Osteocyte (in vitro differentiated cells): ENCODE results near the gene ABCB9. TPM values are rescaled to one million over a fixed set of nuclear protein-coding genes. Genes with fewer than 3 reads are reported as not detected.
A peak's percentile ranks its signal among the peaks of the same experiment; 100 is the strongest.

Source experiments
- DNase-seq: peaks from one replicate; pipeline ENCODE4 v3.0.0; 2021; ENCODE audit warnings: mixed read lengths; ENCODE audit not compliant: unreplicated experiment; ENCODE audit errors: extremely low spot score
- H3K27ac Mint-ChIP-seq: one replicate; pipeline ENCODE4 v1.8.0; 2021; ENCODE audit warnings: mild to moderate bottlenecking, mixed read lengths; ENCODE audit not compliant: unreplicated experiment
- H3K27me3 Mint-ChIP-seq: one replicate; pipeline ENCODE4 v1.8.0; 2021; ENCODE audit warnings: mixed read lengths; ENCODE audit not compliant: unreplicated experiment
- H3K36me3 Mint-ChIP-seq: one replicate; pipeline ENCODE4 v1.8.0; 2021; ENCODE audit warnings: mixed read lengths; ENCODE audit not compliant: unreplicated experiment
- H3K4me1 Mint-ChIP-seq: one replicate; pipeline ENCODE4 v1.8.0; 2021; ENCODE audit warnings: mixed read lengths; ENCODE audit not compliant: unreplicated experiment
- H3K4me3 Mint-ChIP-seq: one replicate; pipeline ENCODE4 v1.8.0; 2021; ENCODE audit warnings: mild to moderate bottlenecking, moderate library complexity, mixed read lengths; ENCODE audit not compliant: unreplicated experiment
- H3K9me3 Mint-ChIP-seq: one replicate; pipeline ENCODE4 v1.8.0; 2021; ENCODE audit warnings: mixed read lengths; ENCODE audit not compliant: unreplicated experiment
- total RNA-seq: library from RNA; stranded (reverse); gene quantifications from 2 replicates; pipeline ENCODE4 v1.2.1, GENCODE V29; 2021
- TF ChIP-seq, protein P1 (sequence below): fragments of 200-600 bp; sonication (generic); IDR thresholded peaks from 2 replicates; pipeline ENCODE4 v1.5.0; 2021; ENCODE audit warnings: antibody characterized with exemption, mild to moderate bottlenecking, moderate library complexity

ABCB9 gene
- total RNA-seq, 1 donor from 2014 or later, result 13.4 TPM

DNA sequence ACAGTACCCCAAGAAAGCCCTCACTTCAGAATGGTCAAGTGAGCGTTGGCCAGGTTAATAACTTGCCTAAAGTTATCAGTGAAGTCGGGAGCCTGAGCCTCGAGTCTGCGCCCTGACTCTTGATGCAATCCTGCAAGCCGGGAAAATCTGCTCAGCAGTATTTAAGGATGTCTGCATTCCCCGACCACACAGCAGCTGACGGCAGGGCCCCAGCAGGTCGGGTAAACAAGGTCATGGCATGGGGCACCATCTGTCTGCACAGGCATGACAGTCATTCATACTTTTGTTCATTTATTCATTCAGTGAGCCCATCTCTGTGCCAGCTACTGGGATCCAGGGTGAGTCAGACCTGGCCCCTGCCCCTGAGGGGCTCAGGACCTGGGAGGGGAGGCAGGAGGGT, 11.1 kb downstream of the ABCB9 start:
- H3K4me1 Mint-ChIP-seq, result peaks cover 9% of the 10 kb centered on the region

DNA sequence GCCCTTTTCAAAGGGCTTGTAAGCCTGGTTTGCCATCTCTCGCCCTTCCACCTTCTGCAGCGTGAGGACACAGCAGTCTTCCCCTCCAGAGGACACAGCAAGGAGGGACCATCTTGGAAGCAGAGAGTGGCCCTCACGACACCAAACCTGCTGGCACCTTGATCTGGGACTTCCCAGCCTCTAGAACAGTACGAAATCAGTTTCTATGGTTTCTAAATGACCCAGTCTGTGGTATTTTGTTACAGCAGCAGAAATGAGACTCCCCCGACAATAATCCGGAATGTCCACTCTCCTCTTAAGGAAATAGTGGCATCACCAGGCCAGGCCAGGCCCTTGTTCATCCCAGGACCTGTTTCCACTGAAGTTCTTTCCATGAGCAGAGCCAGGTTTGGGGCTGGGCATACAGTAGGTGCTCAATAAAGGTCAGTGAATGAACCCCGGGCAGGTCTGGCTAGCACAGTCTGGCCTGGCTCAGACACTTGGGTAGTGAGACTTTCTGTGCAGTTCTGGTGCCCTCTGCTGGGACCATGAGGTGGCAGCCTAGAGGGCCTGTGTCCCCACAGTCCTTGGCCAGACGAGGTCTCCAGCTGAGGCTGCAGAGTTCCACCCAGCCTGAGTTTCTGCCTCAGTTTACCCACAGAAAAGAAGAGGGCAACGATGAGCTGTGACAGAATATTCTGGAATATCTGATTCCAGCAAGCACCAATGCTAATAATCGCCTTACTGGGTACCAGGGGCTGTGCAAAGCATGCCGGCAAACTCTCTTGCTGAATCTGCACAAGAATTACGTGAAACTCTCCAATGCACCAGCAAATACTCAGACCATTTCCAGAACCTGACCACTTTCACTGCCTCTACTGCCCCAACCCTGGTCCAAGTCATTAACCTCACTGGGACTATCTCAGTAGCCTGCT, 14.0 kb downstream of the ABCB9 start:
- peak; percentile 90 for DNase-seq

More for the DNA sequence above, 11.1 kb downstream of the ABCB9 start:
- H3K4me3 Mint-ChIP-seq, result no peak overlapping the region
- H3K36me3 Mint-ChIP-seq, result no peaks in the 10 kb centered on the region
- H3K27ac Mint-ChIP-seq, result no peak overlapping the region
- H3K27me3 Mint-ChIP-seq, result no peaks in the 10 kb centered on the region
- no peak for DNase-seq
- TF ChIP-seq, protein P1, sequence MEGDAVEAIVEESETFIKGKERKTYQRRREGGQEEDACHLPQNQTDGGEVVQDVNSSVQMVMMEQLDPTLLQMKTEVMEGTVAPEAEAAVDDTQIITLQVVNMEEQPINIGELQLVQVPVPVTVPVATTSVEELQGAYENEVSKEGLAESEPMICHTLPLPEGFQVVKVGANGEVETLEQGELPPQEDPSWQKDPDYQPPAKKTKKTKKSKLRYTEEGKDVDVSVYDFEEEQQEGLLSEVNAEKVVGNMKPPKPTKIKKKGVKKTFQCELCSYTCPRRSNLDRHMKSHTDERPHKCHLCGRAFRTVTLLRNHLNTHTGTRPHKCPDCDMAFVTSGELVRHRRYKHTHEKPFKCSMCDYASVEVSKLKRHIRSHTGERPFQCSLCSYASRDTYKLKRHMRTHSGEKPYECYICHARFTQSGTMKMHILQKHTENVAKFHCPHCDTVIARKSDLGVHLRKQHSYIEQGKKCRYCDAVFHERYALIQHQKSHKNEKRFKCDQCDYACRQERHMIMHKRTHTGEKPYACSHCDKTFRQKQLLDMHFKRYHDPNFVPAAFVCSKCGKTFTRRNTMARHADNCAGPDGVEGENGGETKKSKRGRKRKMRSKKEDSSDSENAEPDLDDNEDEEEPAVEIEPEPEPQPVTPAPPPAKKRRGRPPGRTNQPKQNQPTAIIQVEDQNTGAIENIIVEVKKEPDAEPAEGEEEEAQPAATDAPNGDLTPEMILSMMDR, result no peak
- no peaks in the 10 kb centered on the region for H3K9me3 Mint-ChIP-seq

DNA sequence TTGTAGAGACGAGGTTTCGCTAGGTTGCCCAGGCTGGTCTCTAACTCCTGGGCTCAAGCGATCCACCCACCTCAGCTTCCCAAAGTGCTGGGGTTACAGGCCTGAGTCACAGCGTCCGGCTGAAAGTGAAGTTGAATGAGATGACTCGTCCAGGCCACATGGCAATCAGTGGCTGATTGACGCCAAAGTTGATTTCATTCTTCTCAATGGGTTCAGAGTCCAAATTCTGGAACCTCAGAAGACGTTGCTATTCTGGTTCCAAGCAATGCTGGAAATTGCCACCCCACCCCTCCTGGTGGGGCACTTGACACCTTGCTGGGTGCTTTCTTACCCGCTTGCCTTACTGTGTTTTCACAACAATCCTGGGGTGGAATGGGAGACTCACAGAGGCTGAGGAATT, 14.9 kb downstream of the ABCB9 start:
- peaks cover 27% of the 10 kb centered on the region for H3K4me1 Mint-ChIP-seq
- H3K27ac Mint-ChIP-seq, result no peak overlapping the region
- TF ChIP-seq, protein P1, result no peak
- no peak for DNase-seq
- no peaks in the 10 kb centered on the region for H3K36me3 Mint-ChIP-seq
- H3K4me3 Mint-ChIP-seq, result no peak overlapping the region
- H3K27me3 Mint-ChIP-seq, result no peaks in the 10 kb centered on the region
- no peaks in the 10 kb centered on the region for H3K9me3 Mint-ChIP-seq

More for the DNA sequence above, 14.0 kb downstream of the ABCB9 start:
- Mint-ChIP-seq H3K36me3 (no peaks in the 10 kb centered on the region), H3K4me3 (no peak overlapping the region), H3K4me1 (peaks cover 18% of the 10 kb centered on the region), H3K9me3 (no peaks in the 10 kb centered on the region), H3K27me3 (no peaks in the 10 kb centered on the region), H3K27ac (peak overlapping the region; percentile 27)
- TF ChIP-seq, protein P1, result peak; percentile 95

DNA sequence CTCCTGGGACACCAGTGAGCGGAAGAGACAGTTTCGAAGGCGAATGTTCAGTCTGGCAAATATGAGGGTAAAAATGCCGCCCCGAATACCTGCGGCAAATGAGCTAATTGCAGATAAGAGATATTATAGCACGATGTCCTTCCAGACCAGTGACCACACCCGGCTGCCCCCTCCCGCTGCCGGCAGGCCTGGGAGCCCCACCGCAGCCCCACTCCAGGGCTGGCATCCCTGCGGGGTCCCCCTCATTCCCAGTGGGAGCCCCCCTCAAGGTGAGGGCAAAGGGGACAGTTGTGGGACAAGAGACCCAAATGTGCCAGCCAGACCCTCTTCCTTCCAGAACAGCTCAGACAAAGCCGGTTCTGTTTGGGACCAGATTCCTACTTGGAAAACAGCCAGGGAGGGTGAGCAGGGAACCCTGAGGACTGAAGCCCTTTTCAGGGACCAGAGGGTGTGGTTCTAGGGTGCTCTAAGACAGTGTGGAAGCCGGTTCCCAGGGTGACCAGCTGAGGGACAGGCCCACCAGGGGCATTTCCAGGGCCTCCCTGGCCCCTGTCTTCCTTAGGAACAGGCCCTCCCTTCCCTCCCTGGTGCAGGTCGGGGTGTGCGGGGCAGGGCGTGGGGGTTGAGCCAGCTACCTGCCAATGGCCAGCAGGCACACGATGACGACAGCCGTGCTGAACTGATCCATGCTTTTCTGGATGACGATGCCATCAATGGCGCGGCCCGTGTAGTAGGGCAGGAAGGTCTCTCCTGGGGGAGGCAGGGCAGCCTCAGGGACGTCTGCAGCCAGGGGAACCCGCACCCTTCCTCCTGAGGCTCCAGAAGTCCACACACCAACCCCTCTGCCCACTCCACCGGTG, 16.2 kb downstream of the ABCB9 start:
- H3K4me3 Mint-ChIP-seq, result no peak overlapping the region
- no peaks in the 10 kb centered on the region for H3K27me3 Mint-ChIP-seq
- no peak overlapping the region for H3K27ac Mint-ChIP-seq
- DNase-seq, result no peak
- H3K36me3 Mint-ChIP-seq, result no peaks in the 10 kb centered on the region
- TF ChIP-seq, protein P1, result no peak
- H3K4me1 Mint-ChIP-seq, result peaks cover 40% of the 10 kb centered on the region
- no peaks in the 10 kb centered on the region for H3K9me3 Mint-ChIP-seq

DNA sequence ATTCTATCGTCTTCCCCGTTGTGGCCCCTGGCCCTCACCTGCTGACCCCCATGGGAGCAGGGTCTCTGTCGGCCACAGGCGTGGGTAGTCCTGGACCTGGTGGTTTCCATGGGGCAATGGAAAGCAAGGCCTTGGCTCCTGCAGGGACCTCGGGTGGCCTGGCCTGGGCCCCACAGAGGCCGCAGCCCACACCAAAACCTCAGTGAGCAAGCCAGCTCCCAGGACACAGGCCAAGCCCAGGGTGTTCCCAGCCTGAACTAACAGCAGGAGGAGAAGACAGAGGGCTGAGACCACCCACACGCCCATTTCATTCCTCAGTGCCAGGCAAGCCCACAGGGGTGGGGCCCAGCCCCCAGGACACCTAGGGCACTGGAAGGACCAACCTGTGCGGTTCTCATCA, 16.9 kb downstream of the ABCB9 start:
- no peak overlapping the region for H3K4me3 Mint-ChIP-seq
- no peaks in the 10 kb centered on the region for H3K9me3 Mint-ChIP-seq
- H3K27ac Mint-ChIP-seq, result no peak overlapping the region
- H3K27me3 Mint-ChIP-seq, result no peaks in the 10 kb centered on the region
- TF ChIP-seq, protein P1, result no peak
- H3K36me3 Mint-ChIP-seq, result no peaks in the 10 kb centered on the region
- DNase-seq, result no peak
- H3K4me1 Mint-ChIP-seq, result peaks cover 47% of the 10 kb centered on the region
